Activated CD4-positive, alpha-beta T cell treated with anti-CD3 and anti-CD28 coated beads, Interleukin-10, Interleukin-2, amounts not matched to agents 100 ng/mL and 50 ng/mL, durations not matched to agents 16 hours and 8 hours (primary cell): ENCODE data around the gene CYFIP2.
A peak's percentile ranks its signal among the peaks of the same experiment; 100 is the strongest.
"Not testable (repeated sequence)": the region's sequence is repeated elsewhere in the genome, so short reads cannot be mapped to it uniquely, and the experiment has no call there.

Experiments
- DNase-seq: peaks from one replicate; pipeline ENCODE4 v3.0.0-alpha.2; 2020

The CYFIP2 gene

DNA sequence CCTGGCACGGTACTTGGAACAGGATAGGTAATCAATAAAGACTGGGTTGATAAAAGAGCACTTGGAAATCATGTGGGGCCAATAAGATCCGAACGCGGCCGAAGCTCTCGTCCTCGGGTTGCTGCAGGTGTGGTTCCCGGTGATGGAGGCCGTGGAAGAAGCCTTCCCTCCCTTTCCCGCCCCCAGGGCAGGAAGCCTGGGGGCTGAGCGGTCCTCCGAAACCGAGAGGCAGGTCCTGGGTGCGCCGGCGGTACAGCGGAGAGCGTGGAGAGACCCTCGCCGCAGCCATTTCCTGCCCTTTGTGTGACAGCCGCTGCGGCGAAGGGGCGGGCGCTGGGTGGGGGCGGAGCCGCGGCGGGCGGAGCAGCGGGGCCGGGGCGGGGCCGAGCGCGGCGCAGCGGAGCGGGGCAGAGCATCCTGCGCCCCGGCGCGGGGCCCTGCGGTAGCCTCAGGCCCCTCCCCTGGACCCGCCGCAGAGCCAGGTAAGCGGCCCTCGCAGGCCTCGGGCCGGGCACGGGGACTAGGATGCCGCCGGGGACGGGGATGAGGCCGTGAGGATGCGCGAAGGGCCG is at the start of gene CYFIP2:
Gene CYFIP2 (plus strand): TSS at position 410 of the 572 bp plus-strand sequence. CDS start 19,239 bp downstream, outside the sequence.
- peak; percentile 89 for DNase-seq

DNA sequence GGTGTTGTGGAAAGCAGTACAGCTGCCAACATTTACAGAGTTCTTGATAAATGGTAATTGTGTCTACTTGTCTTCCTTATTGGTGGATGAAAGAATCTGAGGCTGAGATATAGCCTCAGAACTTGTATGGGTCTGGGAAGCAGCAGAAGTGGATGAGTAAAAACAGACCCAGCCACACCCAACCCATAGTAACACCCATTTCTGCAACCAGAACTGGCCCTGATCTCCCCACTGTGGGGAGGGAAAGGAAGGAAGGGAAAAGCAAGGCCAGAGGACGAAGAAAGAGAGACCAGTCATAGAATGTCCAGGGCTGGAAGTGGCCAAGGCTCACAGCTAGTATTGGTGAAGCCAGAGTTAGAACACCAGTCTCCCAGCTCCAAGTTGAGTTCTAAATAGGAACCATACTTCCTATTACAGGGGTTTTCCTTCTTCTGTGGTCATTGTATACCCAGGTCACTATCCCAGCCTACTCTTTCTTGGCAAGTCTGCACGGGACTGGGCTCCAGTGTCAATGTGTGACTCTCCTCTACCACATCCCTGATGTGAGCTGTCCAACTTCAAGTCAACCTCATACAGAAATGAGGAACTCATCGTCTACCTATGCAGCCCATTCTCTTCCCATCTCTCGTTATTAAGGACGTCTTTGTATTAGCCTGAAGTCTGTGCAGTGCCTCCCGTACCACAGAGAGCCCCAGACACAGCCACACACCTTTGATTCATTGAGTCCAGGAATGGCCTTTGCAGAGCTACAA is 49.4 kb upstream of the CYFIP2 start:
- DNase-seq: peak; percentile 76

DNA sequence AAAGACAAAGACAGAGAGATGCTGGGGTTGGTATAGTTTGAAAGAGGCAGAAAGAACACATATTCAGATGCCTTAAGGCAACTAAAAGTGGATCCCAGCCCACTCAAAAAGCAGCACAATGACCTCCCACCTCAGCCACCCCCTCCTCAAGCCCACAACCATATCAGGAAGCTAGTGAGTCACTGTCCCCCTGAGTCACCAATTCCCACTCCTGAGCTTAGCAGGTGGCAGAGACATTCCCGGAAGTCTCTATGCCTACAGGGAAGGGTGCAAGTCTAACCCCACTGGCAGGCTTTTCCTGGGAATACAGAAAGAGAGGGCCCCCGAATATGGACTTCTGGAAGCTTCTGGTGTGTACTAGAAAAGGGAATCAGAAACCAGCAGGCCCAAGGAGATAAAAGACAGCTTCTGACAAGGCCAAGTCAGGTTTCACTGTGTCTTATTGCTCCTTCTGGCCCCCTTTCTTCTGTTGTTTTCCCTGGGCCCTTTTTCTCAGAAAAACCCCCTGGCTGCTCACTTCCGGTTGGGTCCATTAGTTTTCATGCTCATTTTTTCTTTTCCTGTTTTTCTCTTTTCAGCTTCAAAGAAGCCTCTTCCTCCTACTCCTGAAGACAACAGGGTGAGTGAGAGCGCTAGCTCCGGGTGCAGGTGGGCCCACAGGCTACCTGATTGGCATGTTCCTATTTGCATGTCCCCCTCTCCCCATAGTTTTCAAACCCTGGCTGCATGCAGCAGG is 48.5 kb upstream of the CYFIP2 start:
- peak; percentile 58 for DNase-seq

DNA sequence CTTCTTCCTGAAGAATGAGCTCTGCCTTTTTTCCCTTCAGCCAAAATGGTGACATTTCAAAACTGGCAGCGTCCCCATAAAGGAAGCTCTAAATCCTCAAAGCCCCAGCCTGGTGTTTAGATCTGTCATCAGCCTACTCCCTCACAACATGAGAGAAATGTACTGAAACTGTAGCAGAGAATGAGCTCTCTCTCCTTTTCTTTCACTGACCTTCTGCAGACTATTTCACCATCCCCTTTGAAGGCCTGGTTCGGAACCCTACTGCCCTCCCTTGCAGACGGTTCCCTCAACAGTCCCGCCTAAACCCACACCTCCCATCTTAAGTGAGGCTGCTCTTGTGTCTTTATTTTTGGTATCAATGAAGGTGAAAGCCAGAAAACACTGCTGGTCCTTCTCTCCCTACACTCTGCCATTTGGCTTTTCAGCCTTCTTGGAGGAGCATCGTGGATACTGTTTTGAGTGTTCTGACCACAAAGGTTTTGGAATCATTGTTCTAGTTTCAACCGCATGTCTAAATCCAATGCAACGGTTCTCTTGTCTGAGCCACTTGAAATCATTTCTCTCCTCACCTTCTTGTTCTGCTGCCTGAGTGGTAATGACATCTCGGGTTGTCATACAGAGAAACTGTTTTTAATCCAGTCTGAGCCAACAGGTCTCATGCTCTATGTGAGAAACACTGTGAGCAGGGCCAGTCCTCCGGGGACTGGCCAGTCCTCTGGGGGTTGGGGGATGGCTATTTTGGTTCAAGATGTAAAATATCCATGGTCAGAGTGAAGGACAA is 46.2 kb upstream of the CYFIP2 start:
- DNase-seq: peak; percentile 96

DNA sequence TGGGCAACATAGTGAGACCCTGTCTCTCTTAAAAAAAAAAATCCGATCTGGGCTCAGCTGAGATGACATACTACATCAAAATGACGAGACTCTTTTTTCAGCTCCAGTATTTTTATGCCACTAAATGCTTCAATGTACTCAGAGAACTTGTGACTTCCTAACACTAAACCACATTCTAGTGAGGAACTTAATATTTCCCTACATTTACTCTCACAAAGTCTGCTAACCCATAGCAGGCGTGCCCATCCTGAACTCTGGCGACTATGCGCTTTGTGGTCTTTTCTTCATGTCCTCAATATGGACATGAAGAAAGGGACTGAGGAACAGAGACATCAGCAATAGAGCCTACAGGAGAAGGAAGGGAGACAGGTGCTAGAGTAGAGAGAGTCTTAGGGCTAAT is 44.0 kb upstream of the CYFIP2 start:
- DNase-seq: no peak

DNA sequence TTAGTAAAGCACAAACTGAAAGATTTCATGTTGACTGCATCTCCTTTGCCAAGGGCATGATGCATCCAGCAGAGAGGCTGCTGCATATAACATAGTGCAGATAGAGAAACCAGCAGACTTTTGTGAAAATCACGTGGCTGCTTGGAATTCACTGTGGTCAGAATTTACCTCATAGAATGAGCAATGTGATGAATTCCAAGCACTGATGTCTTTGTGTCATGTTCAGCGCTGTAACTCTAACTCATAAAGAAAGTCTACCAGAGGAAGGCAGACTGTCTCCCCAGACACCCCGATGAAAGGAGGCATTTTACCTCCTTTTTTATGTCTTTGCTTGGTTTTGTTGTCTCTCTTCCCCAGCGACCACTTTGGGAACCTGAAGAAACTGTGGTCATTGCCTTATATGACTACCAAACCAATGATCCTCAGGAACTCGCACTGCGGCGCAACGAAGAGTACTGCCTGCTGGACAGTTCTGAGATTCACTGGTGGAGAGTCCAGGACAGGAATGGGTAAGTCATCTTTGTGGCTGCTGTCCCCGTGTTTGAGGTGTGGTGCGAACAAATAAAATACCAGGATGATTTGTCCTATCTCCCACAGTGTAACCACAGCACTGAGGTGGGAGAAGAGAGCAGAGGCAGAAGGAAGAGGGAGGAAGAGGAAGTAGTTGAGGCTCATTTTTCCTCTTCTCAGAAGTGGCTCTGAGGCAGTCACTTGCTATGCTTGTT is 43.3 kb upstream of the CYFIP2 start:
- DNase-seq: peak; percentile 96

DNA sequence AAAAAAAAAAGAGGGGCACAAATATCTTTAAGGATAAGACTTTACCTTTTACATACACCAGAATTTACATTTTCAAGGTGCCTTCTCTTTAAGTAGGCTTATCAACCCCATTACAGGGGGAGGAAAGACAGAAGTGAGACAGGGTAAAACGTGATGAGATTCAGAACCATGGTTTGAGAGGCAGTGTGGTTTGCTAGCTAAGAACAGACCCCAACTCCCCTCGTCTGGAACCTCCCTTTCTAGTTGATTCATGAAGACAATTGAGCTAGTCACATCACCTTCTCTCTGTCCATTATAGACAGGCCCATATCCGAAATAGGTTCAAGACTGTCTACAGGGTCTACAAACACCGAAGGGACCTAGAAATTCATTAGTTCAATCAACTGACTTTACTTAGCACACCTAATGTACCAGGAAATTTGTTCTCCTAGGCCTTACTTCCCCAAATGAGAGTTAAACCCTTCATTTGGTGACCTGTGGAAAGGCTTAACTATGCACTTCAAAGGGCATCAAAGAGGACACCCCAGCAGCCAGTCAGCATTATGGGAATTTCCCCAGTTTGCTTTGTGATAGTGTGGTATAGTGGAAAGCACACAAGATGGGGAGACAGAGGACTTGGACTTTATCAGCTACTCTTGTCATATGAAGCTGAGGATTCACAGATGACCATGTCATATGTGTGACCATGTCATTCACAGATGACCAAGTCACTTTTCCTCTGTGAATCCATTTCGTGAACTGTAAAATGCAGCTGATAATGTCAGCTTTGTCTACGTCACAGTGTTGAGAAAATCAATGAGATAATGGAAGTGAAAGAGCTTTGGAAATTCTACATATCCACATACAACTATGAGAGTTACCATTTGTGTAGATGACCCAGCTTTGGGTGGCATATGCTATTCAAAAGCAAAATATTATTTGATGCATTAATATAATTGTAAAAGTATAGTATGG is 40.2 kb upstream of the CYFIP2 start:
- peak; percentile 60 for DNase-seq

DNA sequence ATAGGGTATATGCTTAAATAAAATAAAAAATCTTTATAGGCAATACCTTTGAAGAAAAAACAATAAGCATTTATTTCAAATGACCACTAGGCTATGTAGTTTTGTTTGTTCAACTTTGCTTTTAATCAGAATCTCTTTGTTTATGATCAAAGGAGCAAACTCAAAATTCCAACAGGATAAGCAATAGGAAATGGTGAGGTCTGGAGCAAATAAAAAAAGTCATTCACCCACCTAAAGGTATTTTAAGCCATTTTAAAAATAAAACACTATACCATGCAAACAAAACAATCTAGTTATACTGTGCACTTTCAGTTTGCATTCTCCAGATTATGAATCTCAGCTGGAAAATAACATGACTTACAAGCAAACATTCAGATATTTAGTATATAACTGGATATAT is 35.3 kb upstream of the CYFIP2 start:
- no peak for DNase-seq

DNA sequence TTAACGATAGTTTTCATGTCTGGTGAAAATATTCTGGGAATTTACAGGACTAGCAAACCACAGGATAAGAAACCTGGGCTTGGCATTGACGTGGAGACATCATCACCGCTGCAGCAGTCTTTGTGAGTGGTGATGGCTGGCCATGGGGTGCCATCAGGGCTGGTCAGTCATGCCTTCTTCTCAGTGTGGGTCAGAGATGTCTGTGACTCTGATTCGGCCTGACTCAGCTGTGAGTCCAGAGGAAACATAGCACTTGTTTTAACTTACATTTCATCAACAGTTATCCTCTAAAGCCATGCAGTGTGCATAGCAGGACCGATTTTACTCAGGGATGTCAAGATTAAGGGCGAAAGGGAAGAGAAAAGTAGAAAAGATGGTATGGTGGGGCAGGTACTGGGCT is 33.2 kb upstream of the CYFIP2 start:
- no peak for DNase-seq

DNA sequence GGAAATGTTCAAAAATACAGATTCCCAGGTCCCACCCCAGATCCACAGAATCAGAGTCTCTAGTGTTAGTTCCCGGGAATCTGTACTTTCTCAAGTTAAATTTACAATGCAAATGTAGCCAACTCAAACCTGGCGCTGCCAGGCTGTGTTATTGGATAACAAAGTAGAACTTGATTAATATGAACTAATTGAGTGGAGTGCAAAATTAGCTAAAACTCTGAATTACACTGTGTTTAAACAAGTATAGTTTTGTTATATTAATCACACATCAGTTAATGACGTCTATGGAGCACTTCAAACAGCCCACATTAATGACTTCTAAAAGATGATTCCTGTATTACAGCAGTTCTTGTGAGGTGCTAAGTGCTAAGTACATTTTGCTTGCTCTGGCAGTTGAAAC is 32.4 kb upstream of the CYFIP2 start:
- no peak for DNase-seq

DNA sequence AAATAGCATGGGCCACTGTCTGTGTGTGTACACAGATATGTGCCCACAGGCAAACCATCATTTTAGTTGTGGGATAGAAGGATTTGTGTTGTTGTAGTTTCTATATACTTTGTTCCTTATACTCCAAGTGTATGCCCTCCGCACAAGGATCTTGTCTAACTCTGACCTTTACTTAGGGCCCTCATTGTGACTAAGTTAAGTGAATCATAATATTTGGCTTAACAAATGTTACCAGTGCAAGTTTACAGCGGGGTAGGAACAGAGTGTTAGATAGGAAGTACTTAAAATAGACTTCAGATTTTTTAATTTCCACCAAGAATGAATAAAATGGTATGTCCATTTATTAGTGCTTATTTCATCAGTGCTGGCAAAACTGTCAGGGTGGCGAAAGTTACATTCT is 29.5 kb upstream of the CYFIP2 start:
- no peak for DNase-seq

DNA sequence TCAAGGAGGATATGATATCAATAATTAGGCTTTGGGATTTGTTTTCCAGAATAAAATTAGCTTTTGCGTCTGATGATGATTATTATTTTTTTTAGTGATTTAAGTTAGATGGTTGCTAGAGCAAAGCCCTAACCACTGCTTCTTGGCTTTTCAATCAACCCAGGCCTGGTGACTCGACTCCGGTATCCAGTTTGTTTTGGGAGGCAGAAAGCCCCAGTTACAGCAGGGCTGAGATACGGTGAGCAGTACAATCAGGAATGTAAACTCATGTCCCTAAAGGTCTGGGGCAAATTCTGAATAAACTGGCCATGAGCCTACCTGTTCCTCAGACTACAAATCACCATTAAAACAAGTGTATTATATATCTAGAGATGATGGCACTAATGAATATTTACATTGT is 24.4 kb upstream of the CYFIP2 start:
- DNase-seq: no peak

DNA sequence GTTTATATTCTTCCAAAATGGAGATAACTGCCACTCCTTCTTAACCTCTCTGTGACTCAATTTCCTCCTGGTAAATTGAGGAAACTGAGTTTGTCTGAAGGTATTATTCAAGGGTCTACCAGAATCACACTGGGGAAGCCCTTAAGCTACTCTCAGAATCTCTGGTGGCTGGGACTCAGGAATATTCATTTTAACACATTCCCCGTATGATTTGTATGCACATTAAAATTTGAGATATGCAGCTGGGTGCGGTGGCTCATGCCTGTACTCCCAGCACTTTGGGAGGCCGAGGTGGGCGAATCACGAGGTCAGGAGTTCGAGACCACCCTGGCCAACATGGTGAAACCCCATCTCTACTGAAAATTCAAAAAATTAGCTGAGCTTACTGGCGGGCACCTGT is 21.2 kb upstream of the CYFIP2 start:
- not testable (repeated sequence) for DNase-seq

DNA sequence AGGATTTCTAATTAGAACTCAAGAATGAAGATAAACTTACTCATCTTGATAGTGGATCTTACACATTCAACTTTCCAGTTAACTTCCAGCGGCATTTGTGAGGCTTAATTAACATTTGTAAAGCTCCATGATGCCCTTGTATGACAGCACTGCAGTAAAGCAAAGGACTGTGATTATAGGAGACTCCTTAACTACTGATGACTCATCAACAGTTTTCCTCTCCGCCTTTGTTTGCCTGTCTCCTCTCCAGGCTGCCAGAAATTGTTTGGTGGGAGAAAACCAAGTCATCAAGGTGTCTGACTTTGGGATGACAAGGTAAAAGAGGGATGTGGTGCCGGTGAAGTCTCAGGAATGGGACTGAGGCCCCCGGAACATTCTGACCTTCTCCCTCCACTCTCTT is 20.4 kb upstream of the CYFIP2 start:
- no peak for DNase-seq

DNA sequence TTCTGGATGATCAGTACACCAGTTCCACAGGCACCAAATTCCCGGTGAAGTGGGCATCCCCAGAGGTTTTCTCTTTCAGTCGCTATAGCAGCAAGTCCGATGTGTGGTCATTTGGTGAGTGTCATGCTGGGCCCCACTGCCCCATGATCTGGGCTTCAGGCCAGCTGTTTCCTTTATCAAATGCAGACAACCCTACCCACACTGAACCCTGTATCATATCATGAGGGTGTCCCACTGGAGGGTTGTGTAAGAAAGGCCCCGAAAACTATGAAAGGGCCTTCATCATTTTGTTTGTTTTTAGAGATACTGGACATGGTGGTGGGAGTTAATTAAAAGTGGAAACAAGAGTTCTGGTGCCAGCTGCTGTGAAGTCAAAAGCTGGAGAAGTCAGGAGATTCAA is 20.0 kb upstream of the CYFIP2 start:
- DNase-seq: no peak

DNA sequence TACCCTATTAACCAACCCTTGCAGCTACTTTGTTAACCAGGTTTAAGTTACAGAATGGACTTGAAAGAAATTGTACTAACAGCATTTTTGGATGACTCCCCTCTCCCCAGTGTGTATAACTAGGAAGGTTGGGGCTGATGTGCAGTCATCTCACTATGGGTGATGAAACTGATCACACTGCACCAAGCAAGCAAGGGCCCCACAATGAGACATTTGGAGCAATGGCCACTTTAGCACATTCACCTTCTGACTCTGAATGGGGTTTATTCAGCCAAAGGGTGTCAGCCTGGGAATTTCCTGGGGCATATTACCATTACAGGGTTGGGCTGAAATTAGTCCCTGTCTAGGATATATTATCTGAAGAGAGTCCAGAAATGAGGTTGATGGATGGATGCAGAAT is 18.7 kb upstream of the CYFIP2 start:
- peak; percentile 83 for DNase-seq

DNA sequence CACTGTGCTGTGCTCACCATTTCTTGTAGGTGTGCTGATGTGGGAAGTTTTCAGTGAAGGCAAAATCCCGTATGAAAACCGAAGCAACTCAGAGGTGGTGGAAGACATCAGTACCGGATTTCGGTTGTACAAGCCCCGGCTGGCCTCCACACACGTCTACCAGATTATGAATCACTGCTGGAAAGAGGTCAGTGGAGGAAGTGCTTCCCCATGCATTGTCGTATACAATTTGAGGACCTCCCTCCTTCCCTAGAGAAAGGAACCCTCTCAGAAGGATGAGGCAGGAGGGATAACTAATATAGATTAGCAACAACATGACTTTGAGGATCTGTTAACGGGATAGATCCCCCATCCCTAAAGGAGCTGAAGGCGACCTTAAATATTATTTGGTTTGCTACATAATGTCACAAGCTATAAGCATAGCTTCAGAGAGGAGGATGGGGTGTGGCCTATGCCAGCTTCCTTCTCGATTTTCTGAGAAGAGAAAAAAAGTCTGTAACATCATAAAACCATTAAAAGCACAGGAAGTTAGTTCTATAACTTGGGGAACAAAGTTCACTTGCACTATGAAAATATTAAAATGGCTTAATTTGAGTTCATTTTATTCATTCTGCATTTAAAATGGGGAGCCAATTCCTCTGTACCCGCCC is 17.0 kb upstream of the CYFIP2 start:
- peak; percentile 61 for DNase-seq

DNA sequence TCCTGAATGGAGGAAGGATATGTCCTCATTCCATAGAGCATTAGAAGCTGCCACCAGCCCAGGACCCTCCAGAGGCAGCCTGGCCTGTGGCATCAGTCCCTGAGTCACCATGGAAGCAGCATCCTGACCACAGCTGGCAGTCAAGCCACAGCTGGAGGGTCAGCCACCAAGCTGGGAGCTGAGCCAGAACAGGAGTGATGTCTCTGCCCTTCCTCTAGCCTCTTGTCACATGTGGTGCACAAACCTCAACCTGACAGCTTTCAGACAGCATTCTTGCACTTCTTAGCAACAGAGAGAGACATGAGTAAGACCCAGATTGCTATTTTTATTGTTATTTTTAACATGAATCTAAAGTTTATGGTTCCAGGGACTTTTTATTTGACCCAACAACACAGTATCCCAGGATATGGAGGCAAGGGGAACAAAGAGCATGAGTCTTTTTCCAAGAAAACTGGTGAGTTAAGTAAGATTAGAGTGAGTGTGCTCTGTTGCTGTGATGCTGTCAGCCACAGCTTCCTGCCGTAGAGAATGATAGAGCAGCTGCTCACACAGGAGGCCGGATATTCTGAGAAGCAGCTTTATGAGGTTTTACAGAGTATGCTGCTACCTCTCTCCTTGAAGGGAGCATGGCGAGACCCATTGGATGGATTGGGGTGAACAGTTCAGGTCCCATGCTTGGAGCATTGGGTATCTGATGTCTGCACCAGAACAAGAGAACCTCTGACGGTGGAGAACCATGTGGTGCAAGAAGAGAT is 13.0 kb upstream of the CYFIP2 start:
- peak; percentile 90 for DNase-seq

DNA sequence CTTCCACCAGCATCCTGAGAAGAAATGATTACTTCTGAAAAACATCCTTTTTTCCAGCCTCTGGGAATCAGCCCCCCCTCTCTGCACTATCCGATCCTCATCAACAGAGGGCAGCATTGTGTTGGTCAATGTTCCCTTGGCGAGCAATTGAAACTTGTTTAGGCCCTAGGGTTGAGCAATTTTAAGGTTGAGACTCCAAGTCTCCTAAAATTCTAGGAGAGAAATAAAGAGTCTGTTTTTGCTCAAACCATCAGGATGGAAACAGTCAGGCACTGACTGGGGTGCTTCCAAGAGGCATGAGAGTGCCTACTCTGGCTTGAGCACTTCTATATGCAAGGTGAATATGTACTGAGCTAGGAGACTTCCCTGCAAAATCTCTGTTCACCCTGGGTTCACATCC is 12.4 kb upstream of the CYFIP2 start:
- DNase-seq: no peak

DNA sequence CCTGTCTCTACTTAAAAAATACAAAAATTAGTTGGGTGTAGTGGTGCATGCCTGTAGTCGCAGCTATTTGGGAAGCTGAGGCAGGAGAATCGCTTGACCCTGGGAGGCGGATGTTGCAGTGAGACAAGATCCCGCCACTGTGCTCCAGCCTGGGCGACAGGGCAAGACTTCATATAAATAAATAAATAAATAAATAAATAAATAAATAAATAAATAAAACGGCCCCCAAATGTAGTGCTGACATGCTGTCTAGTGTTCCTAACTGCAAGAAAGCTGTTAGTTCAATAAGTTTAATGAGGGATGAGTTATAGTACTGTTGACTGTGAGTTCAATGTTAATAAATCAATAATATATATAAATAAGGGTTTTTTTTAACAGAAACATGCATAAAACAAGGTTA is 7.5 kb upstream of the CYFIP2 start:
- no peak for DNase-seq
